NCI-H2196 (cell line): Measurements from ENCODE around the gene RGL1.

Experiments
- DNase-seq: peaks from one replicate; lab custom pipeline; 2025; ENCODE audit not compliant: unreplicated experiment; lab: John Stamatoyannopoulos, UW

Gene RGL1

GRCh38 chr1:183859119-183859518 is 54.2 kb downstream of the RGL1 start:
- no peak for DNase-seq

- DNase-seq = no peak
Observed at GRCh38 chr1:183859831-183860230, 54.9 kb downstream of the RGL1 start.

- no peak for DNase-seq
Observed at GRCh38 chr1:183862967-183863366, 58.0 kb downstream of the RGL1 start.

DNA sequence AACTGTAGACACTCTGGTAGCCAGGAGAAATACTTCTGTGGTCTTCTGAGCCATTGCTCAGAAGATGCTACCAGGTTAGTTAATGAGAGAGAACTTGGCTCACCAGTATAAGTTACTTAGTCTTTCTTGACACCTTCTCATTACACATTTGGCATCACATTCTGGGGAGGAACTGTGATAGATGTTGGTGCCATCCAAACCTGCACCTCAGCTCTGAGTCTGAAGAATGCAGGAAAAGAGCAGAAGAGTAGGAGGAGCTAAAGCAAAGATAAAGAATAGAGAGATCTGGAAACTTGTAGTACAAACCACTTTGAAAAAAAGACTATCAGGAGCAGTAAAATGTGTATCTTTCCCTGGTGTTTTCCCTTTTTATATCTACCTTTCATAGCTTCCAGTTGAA is 58.9 kb downstream of the RGL1 start:
- DNase-seq = no peak

GRCh38 chr1:183864611-183865010 is 59.7 kb downstream of the RGL1 start:
- DNase-seq = no peak

- DNase-seq = no peak
Observed at GRCh38 chr1:183869230-183869629, 64.3 kb downstream of the RGL1 start.

GRCh38 chr1:183869664-183870063 is 64.7 kb downstream of the RGL1 start:
- DNase-seq = no peak

DNA sequence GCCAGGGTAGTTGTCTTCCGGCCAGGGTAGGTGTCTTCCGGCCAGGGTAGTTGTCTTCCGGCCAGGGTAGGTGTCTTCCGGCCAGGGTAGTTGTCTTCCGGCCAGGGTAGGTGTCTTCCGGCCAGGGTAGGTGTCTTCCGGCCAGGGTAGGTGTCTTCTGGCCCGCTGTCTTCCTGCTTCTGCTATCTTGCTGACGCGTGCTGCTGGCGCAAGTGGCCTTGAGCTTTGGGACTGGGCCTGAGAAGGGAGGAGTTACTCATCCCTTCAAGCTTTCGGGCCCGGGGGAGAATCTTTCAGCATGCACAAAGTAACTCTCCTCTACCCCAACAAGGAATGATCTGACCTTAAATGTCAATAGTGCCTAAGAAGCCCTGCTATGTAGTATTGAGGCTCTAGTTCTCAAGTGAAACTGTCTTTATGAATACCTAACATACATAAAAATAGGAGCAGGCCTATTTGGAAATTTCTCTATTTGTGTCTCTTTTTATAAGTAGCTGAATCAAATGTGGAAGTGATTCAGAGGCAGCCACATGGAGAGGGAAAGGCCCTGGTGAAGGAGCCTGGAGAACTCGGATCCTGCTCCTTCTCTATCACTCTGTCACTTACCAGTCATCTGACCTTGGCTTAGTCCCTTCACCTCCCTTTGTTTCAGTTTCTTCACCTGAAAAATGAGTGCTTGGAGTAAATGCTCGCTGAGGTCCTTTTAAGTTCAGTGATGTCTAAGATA is 65.6 kb downstream of the RGL1 start:
- no peak for DNase-seq

DNA sequence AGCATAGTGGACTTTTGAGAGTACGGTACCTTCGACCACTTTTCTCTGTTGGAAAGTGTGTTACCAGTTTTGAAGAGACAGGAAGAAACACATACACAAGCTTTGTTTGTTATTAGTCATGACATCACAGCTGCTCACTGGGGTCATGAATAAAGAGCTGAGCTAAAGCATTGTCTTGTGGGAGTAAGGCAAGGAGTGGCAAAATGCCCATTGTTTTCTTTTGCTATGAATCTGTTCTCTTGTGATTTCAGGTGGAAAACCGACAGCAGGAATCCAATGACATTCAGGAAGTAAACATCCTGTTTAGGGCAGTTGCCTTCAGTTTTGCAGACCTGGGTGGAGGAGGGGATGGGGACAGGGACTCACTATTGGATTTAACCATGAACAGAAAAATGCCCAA is 66.2 kb downstream of the RGL1 start:
- DNase-seq = peak; percentile 7

GRCh38 chr1:183871601-183872000 is 66.7 kb downstream of the RGL1 start:
- no peak for DNase-seq

DNA sequence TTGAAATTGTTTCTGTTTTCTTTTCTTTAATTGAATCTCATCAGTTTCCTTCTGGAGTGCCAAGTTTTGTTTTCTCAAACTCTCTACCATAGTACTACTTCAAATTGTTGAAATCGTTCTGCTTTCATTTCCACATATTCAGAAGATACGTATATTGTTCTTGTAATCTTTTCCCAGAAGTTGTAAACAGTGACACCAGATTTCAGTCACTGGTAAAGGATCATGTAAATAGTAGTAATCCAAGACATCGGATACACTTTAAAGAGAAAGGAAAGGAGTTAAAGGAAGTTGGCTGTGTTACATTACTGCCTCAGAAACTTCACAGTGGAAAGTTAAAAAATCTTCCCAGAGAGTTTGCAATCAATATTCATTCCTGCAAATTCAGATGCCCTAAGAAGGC is 67.5 kb downstream of the RGL1 start:
- DNase-seq = no peak

GRCh38 chr1:183873642-183874041 is 68.7 kb downstream of the RGL1 start:
- no peak for DNase-seq

DNA sequence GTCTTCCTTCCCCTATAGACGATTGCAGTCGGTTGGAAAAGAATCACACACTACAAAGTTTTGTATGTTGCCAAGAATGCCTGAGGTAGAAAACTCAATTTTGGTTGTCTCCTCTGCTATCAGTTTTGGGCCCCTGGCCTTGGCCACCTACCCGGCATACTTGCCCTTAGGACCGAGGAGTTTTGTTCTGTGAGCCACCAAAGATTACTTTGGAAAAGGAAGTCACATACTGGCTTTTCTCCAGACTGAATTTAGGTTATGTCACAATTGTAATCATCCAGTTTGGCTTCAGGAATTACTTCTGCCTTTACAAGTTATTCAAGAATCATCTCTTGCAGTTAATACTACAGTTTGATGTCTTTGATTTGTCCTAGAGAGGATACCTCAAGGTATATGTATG is 71.4 kb downstream of the RGL1 start:
- DNase-seq = no peak

GRCh38 chr1:183877053-183877720 is 72.3 kb downstream of the RGL1 start:
- DNase-seq = no peak

DNA sequence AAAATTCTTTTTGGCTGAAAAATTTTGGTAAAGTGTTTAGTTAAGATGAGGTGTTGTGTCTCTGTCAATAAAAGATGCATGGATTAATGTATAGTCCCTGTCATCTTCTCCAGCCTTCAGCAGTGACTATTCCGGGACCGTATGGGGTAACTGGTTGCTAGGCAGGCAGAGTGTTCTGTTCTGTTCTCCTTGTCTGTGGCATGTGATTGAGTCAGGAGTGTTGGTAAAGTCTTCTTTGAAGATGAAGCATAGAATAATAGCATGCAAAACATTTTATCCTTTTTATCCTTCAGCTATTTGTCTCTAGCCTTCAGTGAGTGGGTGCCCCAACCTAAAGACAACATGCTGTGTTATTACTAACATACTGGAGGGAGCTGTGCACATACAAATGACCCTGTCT is 74.6 kb downstream of the RGL1 start:
- DNase-seq = no peak

DNA sequence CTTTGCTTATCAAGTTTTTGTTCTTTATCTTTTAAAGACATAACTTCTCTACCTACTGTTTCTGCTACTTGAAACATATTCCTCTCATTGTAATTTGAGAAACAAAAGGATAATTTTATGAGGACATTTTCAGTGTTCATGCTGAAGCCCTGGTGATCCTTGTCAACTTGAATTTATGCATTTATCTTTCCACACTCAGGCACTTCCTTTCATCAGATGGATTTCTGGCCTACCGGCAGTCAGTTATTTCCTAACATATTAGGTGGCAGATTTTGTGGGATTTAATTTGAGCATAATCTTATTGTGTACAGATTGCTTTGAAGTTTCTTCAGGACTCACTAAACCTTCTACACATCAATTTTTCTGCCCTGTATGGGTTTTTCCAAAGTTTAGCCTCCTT is 75.0 kb downstream of the RGL1 start:
- DNase-seq = no peak

DNA sequence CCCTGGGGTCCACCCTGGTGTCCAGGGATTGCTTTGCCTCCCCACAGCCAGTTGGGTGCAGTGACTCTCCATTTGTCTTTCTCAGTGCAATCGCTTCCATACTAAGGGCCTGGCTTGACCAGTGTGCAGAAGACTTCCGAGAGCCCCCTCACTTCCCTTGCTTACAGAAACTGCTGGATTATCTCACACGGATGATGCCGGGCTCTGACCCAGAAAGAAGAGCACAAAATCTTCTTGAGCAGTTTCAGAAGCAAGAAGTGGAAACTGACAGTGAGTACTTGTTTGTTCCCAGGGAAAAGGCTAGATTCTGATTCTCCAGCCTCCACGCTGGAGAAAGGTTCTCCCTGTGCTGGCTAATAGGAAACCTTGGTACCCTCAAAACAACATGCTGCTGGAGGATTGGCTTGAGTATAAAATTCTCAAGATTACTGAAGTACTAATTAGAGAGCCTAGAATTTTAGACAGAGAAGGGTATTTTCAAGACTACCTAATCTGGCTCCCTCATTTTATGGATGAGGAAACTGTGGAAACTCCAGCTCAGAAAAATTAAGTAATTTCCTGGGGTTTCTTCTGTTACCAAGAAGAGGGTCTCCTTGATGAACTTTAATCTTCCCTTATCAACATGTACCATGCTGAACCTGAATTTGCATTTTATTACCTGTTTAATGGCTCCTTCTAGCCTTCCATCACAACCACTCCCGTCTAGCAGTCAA is 75.8 kb downstream of the RGL1 start:
- DNase-seq = no peak

DNA sequence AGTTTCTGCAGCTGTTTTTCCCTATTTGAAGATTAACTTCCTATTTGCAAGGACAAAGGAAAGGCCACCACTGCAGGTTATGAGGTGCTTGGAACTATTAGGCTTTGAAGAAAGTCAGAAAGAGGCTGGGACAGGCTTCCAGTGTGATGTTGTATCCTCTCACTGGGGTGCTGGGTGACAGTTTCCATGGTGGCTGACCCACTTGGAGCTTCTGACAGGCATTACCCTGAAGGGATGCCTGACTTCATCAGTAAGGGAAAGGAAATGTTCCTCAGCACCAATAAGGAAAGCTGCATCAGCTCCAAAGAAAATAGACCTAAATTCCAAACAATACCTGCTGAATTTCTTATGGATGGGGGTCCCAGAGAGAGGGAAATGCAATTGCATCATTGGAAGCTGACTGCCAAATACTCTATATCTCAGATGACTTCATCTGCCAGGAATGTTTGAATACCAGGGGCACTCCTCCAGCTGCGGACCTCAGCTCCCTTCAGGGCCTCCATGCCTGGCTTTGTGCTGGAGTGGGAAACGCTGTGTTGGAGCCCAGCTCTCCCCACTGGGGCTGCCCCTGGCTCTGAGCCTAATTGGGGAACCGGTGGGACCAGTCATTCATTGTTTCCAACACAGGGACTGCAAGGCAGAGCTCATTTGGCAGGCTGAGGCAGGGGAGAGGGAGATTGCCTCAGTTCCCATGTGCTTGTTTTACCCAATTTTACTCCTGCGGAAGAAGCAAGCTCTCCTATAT is 76.6 kb downstream of the RGL1 start:
- no peak for DNase-seq

- DNase-seq = no peak
Observed at GRCh38 chr1:183882335-183883167, 77.6 kb downstream of the RGL1 start.

DNA sequence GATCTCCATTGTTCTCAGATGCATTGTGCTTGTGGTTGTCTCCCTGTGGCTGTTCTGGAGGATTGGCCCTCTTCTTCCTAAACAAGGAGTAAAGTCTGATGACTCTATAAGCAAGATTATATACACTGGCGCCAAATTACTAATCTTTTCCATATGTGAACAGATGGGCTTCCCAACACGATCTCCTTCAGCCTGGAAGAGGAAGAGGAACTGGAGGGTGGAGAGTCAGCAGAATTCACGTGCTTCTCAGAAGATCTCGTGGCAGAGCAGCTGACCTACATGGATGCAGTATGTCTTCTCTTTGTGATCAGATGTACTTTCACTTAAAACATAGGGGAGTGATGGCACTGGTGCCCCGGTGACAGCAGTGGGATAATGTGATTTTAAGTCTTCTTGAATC is 78.7 kb downstream of the RGL1 start:
- DNase-seq = no peak

DNA sequence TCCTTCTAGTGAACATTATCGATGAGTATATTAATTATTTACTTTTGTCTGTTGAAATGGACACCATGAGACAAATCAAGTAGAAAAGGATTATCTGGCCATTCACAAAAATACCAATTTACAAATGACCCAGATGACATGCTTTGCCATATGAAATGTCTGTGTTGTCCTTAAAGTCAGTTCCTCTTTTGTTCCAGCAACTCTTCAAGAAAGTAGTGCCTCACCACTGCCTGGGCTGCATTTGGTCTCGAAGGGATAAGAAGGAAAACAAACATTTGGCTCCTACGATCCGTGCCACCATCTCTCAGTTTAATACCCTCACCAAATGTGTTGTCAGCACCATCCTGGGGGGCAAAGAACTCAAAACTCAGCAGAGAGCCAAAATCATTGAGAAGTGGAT is 79.6 kb downstream of the RGL1 start:
- DNase-seq = no peak
